ENCODE measurements around the gene CCDC51. TPM values are rescaled to one million over a fixed set of nuclear protein-coding genes. Genes with fewer than 3 reads are reported as not detected.

Gene CCDC51
- polyA plus RNA-seq, 2 donors, result 7.0 to 15.5 TPM

DNA sequence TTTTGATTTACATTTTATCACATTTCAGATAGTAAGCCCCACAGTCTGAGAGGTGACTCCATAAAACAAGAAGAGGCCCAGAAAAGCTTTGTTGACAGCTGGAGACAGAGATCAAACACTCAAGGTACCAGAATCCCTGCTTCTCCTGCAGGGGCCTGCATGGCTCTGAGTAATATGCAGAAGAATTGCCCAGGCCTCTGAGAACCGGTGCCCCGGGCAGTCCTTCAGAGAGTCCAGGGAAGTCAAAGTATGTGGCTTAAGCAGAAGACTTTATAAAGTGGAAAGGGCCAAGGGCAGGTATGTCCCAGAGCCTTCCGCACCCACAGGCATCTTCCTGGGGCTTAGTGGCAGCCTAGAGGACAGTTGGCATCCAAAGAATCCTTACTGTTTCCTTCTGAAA lies 19.4 kb upstream of the CCDC51 start:
- no peak overlapping the region for H3K4me3 ChIP-seq (ENCODE audit: low read depth in 1 of 2, low read length in 2 of 2)
- H3K36me3 ChIP-seq (ENCODE audit: control insufficient read depth in 2 of 2, insufficient read depth in 2 of 2, low read length in 1 of 2), result peaks cover 17 to 18% of the 10 kb centered on the region in 2 donors
- H3K9me3 ChIP-seq (ENCODE audit: control insufficient read depth in 2 of 2, insufficient read depth in 1 of 2, low read depth in 1 of 2, low read length in 1 of 2), result no peaks in the 10 kb centered on the region
- H3K27ac ChIP-seq (ENCODE audit: low read depth in 2 of 2, low read length in 1 of 2), result no peak overlapping the region
- no peaks in the 10 kb centered on the region for H3K27me3 ChIP-seq (ENCODE audit: control insufficient read depth in 1 of 2, insufficient read depth in 2 of 2, low read length in 2 of 2)
- WGBS, 2 donors, result 68 to 82% methylated on average over 3 of the region's 3 CpGs
- no peaks in the 10 kb centered on the region for H3K4me1 ChIP-seq (ENCODE audit: control insufficient read depth in 2 of 2, insufficient read depth in 2 of 2, low read length in 1 of 2)

DNA sequence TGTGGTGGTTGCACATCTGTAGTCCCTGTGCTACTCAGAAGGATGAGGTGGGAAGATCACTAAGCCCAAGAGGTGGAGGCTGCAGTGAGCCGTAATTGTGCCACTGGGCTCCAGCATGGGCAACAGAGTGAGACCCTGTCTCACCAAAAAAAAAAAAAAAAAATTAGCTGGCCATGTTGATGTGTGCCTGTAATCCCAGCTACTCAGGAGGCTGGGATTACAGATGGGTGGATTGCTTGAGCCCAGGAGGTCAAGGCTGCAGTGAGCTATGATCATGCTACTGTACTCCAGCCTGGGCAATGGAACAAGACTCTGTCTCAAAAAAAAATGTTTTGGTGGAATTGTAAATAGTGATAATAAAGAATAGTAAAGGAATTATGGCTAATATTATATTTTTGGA lies 16.5 kb upstream of the CCDC51 start:
- Histone ChIP-seq H3K36me3 (ENCODE audit: control insufficient read depth in 2 of 2, insufficient read depth in 2 of 2, low read length in 1 of 2) (peaks cover 17 to 21% of the 10 kb centered on the region in 2 donors), H3K27ac (ENCODE audit: low read depth in 2 of 2, low read length in 1 of 2) (no peak overlapping the region), H3K4me3 (ENCODE audit: low read depth in 1 of 2, low read length in 2 of 2) (no peak overlapping the region), H3K9me3 (ENCODE audit: control insufficient read depth in 2 of 2, insufficient read depth in 1 of 2, low read depth in 1 of 2, low read length in 1 of 2) (no peaks in the 10 kb centered on the region), H3K27me3 (ENCODE audit: control insufficient read depth in 1 of 2, insufficient read depth in 2 of 2, low read length in 2 of 2) (no peaks in the 10 kb centered on the region), H3K4me1 (ENCODE audit: control insufficient read depth in 2 of 2, insufficient read depth in 2 of 2, low read length in 1 of 2) (no peaks in the 10 kb centered on the region)
- WGBS, 2 donors, result 96 to 100% methylated on average over 1 of the region's 1 CpG

DNA sequence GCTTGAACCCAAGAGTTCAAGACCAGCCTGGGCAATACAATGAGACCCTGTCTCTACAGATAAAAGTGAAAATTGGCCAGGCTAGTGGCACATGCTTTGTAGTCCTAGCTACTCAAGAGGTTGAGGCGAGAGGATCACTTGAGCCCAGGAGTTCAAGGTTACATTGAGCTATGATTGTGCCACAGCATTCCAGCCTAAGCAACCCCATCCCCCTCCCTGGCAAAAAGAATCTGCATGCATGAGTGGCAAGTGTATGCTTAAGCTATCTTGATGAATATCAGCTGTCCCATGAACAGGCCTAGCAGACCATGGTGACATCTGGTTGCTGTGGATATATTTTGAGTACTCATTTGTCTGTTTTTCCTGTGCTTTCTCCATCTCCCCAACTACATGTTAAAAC lies 11.4 kb upstream of the CCDC51 start:
- no peak overlapping the region for H3K4me3 ChIP-seq (ENCODE audit: low read depth in 1 of 2, low read length in 2 of 2)
- H3K27ac ChIP-seq (ENCODE audit: low read depth in 2 of 2, low read length in 1 of 2), result no peak overlapping the region
- H3K4me1 ChIP-seq (ENCODE audit: control insufficient read depth in 2 of 2, insufficient read depth in 2 of 2, low read length in 1 of 2), result no peaks in the 10 kb centered on the region
- no peaks in the 10 kb centered on the region for H3K27me3 ChIP-seq (ENCODE audit: control insufficient read depth in 1 of 2, insufficient read depth in 2 of 2, low read length in 2 of 2)
- 79 to 95% methylated on average over 1 of the region's 1 CpG for WGBS, 2 donors
- H3K36me3 ChIP-seq (ENCODE audit: control insufficient read depth in 2 of 2, insufficient read depth in 2 of 2, low read length in 1 of 2), result peaks cover 2 to 4% of the 10 kb centered on the region in 2 donors
- no peaks in the 10 kb centered on the region for H3K9me3 ChIP-seq (ENCODE audit: control insufficient read depth in 2 of 2, insufficient read depth in 1 of 2, low read depth in 1 of 2, low read length in 1 of 2)

DNA sequence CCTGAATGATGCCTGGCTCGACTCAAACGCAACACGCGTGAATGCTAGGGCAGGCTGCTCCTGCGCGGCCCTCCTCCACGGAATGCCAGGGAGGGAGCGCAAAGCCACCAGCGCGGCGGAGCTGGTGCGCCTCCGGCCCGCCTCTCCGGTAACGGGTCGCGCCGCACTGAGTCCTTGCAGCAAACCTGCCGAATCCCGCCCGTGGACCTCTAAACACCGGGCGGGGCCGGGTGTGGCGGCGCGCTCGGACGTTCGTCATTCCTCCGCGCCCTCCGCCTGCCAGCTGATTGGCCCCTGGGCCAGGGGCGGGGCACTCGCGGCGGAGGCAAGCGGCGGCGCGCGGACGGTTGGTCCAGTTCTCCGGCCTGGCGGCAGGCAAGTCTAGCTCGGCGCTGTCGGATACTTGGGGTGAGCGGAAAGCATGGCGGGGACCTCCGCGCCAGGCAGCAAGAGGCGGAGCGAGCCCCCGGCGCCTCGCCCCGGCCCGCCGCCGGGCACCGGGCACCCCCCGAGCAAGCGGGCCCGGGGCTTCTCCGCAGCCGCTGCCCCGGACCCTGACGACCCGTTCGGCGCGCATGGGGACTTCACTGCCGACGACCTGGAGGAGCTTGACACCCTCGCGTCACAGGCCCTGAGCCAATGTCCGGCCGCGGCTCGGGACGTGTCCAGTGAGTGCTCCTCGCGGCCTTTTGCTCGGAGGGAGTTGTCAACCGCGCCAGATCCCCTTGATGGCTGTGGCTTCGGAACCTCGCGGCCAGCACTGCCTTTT lies 6.7 kb upstream of the CCDC51 start, which contains the start of gene ATRIP:
TSS of gene ATRIP (plus strand) at position 313 of the 769 bp plus-strand sequence. CDS start at position 422, 109 bp downstream.
- Histone ChIP-seq H3K9me3 (ENCODE audit: control insufficient read depth in 2 of 2, insufficient read depth in 1 of 2, low read depth in 1 of 2, low read length in 1 of 2) (no peaks in the 10 kb centered on the region), H3K27ac (ENCODE audit: low read depth in 2 of 2, low read length in 1 of 2) (peak within 1 kb of the TSS; percentile 91 to 92), H3K27me3 (ENCODE audit: control insufficient read depth in 1 of 2, insufficient read depth in 2 of 2, low read length in 2 of 2) (no peaks in the 10 kb centered on the region), H3K4me1 (ENCODE audit: control insufficient read depth in 2 of 2, insufficient read depth in 2 of 2, low read length in 1 of 2) (peaks cover 0 to 2% of the 10 kb centered on the region in 2 donors), H3K4me3 (ENCODE audit: low read depth in 1 of 2, low read length in 2 of 2) (peak within 1 kb of the TSS; percentile 75 to 88), H3K36me3 (ENCODE audit: control insufficient read depth in 2 of 2, insufficient read depth in 2 of 2, low read length in 1 of 2) (peaks cover 0 to 12% of the 10 kb centered on the region in 2 donors)
- WGBS, 2 donors, result 0 to 1% methylated on average over 80 to 91 of the region's 91 CpGs

GRCh38 chr3:48446043-48446424 lies 6.1 kb upstream of the CCDC51 start:
- peak overlapping the region; percentile 91 to 92 for H3K27ac ChIP-seq (ENCODE audit: low read depth in 2 of 2, low read length in 1 of 2)
- H3K36me3 ChIP-seq (ENCODE audit: control insufficient read depth in 2 of 2, insufficient read depth in 2 of 2, low read length in 1 of 2), result peaks cover 0 to 12% of the 10 kb centered on the region in 2 donors
- peak overlapping the region; percentile 75 to 88 for H3K4me3 ChIP-seq (ENCODE audit: low read depth in 1 of 2, low read length in 2 of 2)
- 13 to 15% methylated on average over 6 of the region's 6 CpGs for whole genome bisulfite sequencing, 2 donors
- H3K4me1 ChIP-seq (ENCODE audit: control insufficient read depth in 2 of 2, insufficient read depth in 2 of 2, low read length in 1 of 2), result peaks cover 0 to 2% of the 10 kb centered on the region in 2 donors
- no peaks in the 10 kb centered on the region for H3K27me3 ChIP-seq (ENCODE audit: control insufficient read depth in 1 of 2, insufficient read depth in 2 of 2, low read length in 2 of 2)
- H3K9me3 ChIP-seq (ENCODE audit: control insufficient read depth in 2 of 2, insufficient read depth in 1 of 2, low read depth in 1 of 2, low read length in 1 of 2), result no peaks in the 10 kb centered on the region

DNA sequence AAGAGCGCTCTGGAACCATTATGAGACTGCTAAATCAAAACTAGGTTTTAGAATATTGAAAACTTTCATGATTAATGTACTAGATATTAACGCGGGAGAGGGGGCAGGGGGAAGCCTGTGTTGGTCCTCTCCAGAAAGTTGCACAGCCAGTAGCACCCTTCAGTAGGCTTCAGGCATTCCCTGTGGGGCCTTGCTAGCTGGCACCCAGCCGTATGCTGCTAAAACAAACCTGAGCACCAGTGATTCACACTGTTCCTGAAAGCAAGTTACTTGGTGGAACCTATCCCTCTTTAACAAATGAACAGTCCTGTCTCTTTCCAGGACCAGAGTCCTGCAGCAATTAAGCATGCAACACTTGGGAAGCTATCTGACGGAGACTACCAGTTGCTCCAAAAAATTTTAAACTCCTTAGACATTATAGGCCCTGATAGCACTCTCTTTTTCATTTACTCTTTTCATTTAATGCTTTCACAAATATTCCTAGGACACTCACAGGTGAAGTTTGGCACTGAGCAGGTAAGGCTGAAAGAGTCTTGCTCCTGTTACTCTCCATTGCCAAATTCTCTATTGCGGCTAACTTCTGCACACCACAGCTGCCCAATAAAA lies 5.5 kb upstream of the CCDC51 start:
- Histone ChIP-seq H3K4me3 (ENCODE audit: low read depth in 1 of 2, low read length in 2 of 2) (no peak overlapping the region), H3K27me3 (ENCODE audit: control insufficient read depth in 1 of 2, insufficient read depth in 2 of 2, low read length in 2 of 2) (no peaks in the 10 kb centered on the region), H3K36me3 (ENCODE audit: control insufficient read depth in 2 of 2, insufficient read depth in 2 of 2, low read length in 1 of 2) (peaks cover 0 to 12% of the 10 kb centered on the region in 2 donors), H3K27ac (ENCODE audit: low read depth in 2 of 2, low read length in 1 of 2) (peak overlapping the region; percentile 91 to 92), H3K9me3 (ENCODE audit: control insufficient read depth in 2 of 2, insufficient read depth in 1 of 2, low read depth in 1 of 2, low read length in 1 of 2) (no peaks in the 10 kb centered on the region), H3K4me1 (ENCODE audit: control insufficient read depth in 2 of 2, insufficient read depth in 2 of 2, low read length in 1 of 2) (peaks cover 0 to 2% of the 10 kb centered on the region in 2 donors)
- 57 to 68% methylated on average over 6 of the region's 6 CpGs for WGBS, 2 donors

DNA sequence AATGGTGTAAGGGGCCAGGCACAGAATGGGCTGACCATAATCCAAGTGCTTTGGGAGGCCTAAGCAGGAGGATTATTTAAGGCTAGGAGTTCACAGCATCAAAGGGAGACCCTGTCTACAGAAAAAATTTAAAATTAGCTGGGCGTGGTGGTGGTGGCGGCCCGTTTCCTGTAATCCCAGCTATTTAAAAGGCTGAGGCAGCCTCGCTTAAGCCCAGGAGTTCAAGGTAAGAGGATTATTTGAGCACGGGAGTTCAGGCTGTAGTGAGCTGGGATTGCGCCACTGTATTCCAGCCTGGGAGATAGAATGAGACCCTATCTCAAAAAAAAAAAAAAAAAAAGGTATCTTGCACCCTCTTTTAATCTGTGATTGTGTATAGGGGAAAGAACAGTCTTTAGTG lies 2.0 kb upstream of the CCDC51 start:
- no peak overlapping the region for H3K4me3 ChIP-seq (ENCODE audit: low read depth in 1 of 2, low read length in 2 of 2)
- WGBS, 2 donors, result 66 to 70% methylated on average over 6 of the region's 6 CpGs

DNA sequence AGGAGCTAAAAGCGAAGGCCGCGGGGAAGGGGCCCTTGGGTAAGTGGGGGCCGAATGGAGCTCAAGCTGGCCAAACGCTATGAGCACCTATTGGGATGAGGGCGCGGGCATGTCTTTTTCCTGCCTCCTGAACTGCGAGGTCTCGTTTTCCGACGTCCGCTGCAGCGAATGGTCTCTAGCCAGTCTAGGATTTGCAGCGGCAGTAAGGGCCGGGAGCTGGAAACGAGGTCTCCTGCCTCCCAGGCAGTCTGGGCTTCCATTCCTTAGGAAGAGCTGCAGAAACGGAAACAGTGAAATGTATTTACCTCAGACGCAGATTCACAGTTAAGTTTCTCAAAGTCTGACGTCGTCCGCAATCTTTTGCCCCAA lies 655 bp upstream of the CCDC51 start:
- WGBS, 2 donors, result 1 to 2% methylated on average over 21 of the region's 21 CpGs
- H3K27me3 ChIP-seq (ENCODE audit: control insufficient read depth in 1 of 2, insufficient read depth in 2 of 2, low read length in 2 of 2), result no peaks in the 10 kb centered on the region

More for the DNA sequence above, 2.0 kb upstream of the CCDC51 start:
- H3K4me1 ChIP-seq (ENCODE audit: control insufficient read depth in 2 of 2, insufficient read depth in 2 of 2, low read length in 1 of 2), result peaks cover 0 to 2% of the 10 kb centered on the region in 2 donors
- peaks cover 0 to 12% of the 10 kb centered on the region in 2 donors for H3K36me3 ChIP-seq (ENCODE audit: control insufficient read depth in 2 of 2, insufficient read depth in 2 of 2, low read length in 1 of 2)
- H3K9me3 ChIP-seq (ENCODE audit: control insufficient read depth in 2 of 2, insufficient read depth in 1 of 2, low read depth in 1 of 2, low read length in 1 of 2), result no peaks in the 10 kb centered on the region
- peak overlapping the region in 1 of 2 donors; percentile 3 for H3K27ac ChIP-seq (ENCODE audit: low read depth in 2 of 2, low read length in 1 of 2)
- H3K27me3 ChIP-seq (ENCODE audit: control insufficient read depth in 1 of 2, insufficient read depth in 2 of 2, low read length in 2 of 2), result no peaks in the 10 kb centered on the region

DNA sequence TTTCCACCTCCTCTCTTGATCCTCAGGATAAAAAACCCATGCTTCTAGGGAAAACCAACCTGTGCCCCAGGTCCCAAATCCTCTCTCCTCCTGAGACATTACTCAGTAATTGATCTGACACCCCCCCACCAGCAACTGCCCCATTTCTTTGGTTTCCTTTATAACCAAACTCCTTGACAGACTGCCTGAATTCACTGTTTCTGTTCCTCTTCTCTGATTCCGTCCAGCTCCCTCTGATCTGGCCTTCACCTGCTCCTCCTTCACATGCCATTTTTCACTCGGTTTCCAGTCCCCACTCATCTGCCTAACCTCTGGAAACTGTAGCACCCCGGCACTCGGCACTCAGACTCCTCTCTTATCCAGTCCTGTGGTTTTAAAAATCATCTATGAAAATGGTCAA lies 2.1 kb downstream of the CCDC51 start:
- H3K4me3 ChIP-seq (ENCODE audit: low read depth in 1 of 2, low read length in 2 of 2), result no peak overlapping the region
- H3K36me3 ChIP-seq (ENCODE audit: control insufficient read depth in 2 of 2, insufficient read depth in 2 of 2, low read length in 1 of 2), result peaks cover 3% of the 10 kb centered on the region in 2 donors
- H3K27me3 ChIP-seq (ENCODE audit: control insufficient read depth in 1 of 2, insufficient read depth in 2 of 2, low read length in 2 of 2), result no peaks in the 10 kb centered on the region
- no peak overlapping the region for H3K27ac ChIP-seq (ENCODE audit: low read depth in 2 of 2, low read length in 1 of 2)
- H3K9me3 ChIP-seq (ENCODE audit: control insufficient read depth in 2 of 2, insufficient read depth in 1 of 2, low read depth in 1 of 2, low read length in 1 of 2), result no peaks in the 10 kb centered on the region
- peaks cover 0 to 24% of the 10 kb centered on the region in 2 donors for H3K4me1 ChIP-seq (ENCODE audit: control insufficient read depth in 2 of 2, insufficient read depth in 2 of 2, low read length in 1 of 2)
- 77 to 87% methylated on average over 4 of the region's 4 CpGs for WGBS, 2 donors

More for the DNA sequence above, 655 bp upstream of the CCDC51 start:
- Histone ChIP-seq H3K36me3 (ENCODE audit: control insufficient read depth in 2 of 2, insufficient read depth in 2 of 2, low read length in 1 of 2) (peaks cover 3 to 12% of the 10 kb centered on the region in 2 donors), H3K9me3 (ENCODE audit: control insufficient read depth in 2 of 2, insufficient read depth in 1 of 2, low read depth in 1 of 2, low read length in 1 of 2) (no peaks in the 10 kb centered on the region), H3K27ac (ENCODE audit: low read depth in 2 of 2, low read length in 1 of 2) (peak overlapping the region; percentile 95 to 96), H3K4me3 (ENCODE audit: low read depth in 1 of 2, low read length in 2 of 2) (peak overlapping the region; percentile 66 to 84), H3K4me1 (ENCODE audit: control insufficient read depth in 2 of 2, insufficient read depth in 2 of 2, low read length in 1 of 2) (peaks cover under 1 to 2% of the 10 kb centered on the region in 2 donors)

Measured in esophagus (tissue), 2 donors.